OCI-LY1 (cell line): Measurements from ENCODE around the gene ANKS1A.

Experiments used
- H2AFZ ChIP-seq: fragments of 200-600 bp; sonication (generic), shearing (Covaris generic); 2 replicates; pipeline ENCODE4 v1.6.0; 2014; ENCODE audit warnings: antibody characterized with exemption, mild to moderate bottlenecking, low read length
- H3F3A ChIP-seq: fragments of 200-600 bp; sonication (generic), shearing (Covaris generic); 2 replicates; pipeline ENCODE4 v1.6.0; 2014; ENCODE audit warnings: mild to moderate bottlenecking, antibody characterized with exemption, low read length, moderate library complexity; ENCODE audit not compliant: insufficient read depth
- H3K27ac ChIP-seq: fragments of 200-600 bp; sonication (generic); 2 replicates; pipeline ENCODE4 v1.5.1; 2014; ENCODE audit warnings: low read length, mixed run types, mild to moderate bottlenecking, low read depth; ENCODE audit not compliant: poor library complexity, severe bottlenecking
- H3K27me3 ChIP-seq: fragments of 200-600 bp; sonication (generic); 2 replicates; pipeline ENCODE4 v1.6.0; 2014; ENCODE audit warnings: antibody characterized with exemption, mild to moderate bottlenecking, low read length, moderate library complexity; ENCODE audit not compliant: insufficient read depth
- H3K36me3 ChIP-seq: fragments of 200-600 bp; sonication (generic); 2 replicates; pipeline ENCODE4 v1.6.1; 2014; ENCODE audit warnings: mild to moderate bottlenecking, antibody characterized with exemption, low read length, moderate library complexity, mixed read lengths; ENCODE audit not compliant: insufficient read depth
- H3K4me1 ChIP-seq: fragments of 200-600 bp; sonication (generic); 2 replicates; pipeline ENCODE4 v1.5.1; 2014; ENCODE audit warnings: mild to moderate bottlenecking, low read length, moderate library complexity; ENCODE audit not compliant: insufficient read depth, severe bottlenecking
- H3K4me2 ChIP-seq: fragments of 200-600 bp; sonication (generic), shearing (Covaris generic); 2 replicates; pipeline ENCODE4 v1.6.1; 2014; ENCODE audit warnings: low read length
- H3K4me3 ChIP-seq: fragments of 200-600 bp; sonication (generic); 2 replicates; pipeline ENCODE4 v1.5.1; 2014; ENCODE audit warnings: low read length, low read depth, mild to moderate bottlenecking, mixed read lengths; ENCODE audit not compliant: poor library complexity, severe bottlenecking
- H3K79me2 ChIP-seq: fragments of 200-600 bp; shearing (Covaris generic); 2 replicates; pipeline ENCODE4 v1.6.1; 2016; ENCODE audit warnings: mixed run types, low read length, mixed read lengths; ENCODE audit not compliant: insufficient read depth
- H3K9ac ChIP-seq: fragments of 200-600 bp; sonication (generic), shearing (Covaris generic); 2 replicates; pipeline ENCODE4 v1.6.1; 2014; ENCODE audit warnings: mild to moderate bottlenecking, low read length, mixed read lengths
- H3K9me2 ChIP-seq: fragments of 200-600 bp; sonication (generic), shearing (Covaris generic); 2 replicates; pipeline ENCODE4 v1.6.1; 2014; ENCODE audit warnings: low read depth, mild to moderate bottlenecking, low read length, mixed read lengths
- H3K9me3 ChIP-seq: fragments of 200-600 bp; shearing (Covaris generic); 2 replicates; pipeline ENCODE4 v1.6.1; 2014; ENCODE audit warnings: low read length, mixed read lengths
- H4K20me1 ChIP-seq: fragments of 200-600 bp; sonication (generic), shearing (Covaris generic); 2 replicates; pipeline ENCODE4 v1.6.0; 2016; ENCODE audit warnings: mild to moderate bottlenecking, low read length; ENCODE audit not compliant: insufficient read depth
- CTCF ChIP-seq: fragments of 200-600 bp; sonication (generic), shearing (Covaris generic); IDR thresholded peaks from 2 replicates; pipeline ENCODE4 v1.5.1; 2017; ENCODE audit warnings: mild to moderate bottlenecking, antibody characterized with exemption, low read length, moderate library complexity, mixed read lengths
- EZH2 ChIP-seq: fragments of 200-600 bp; sonication (generic), shearing (Covaris generic); IDR thresholded peaks from 2 replicates; pipeline ENCODE4 v1.8.0; 2017; ENCODE audit warnings: borderline replicate concordance, mixed run types, mild to moderate bottlenecking, antibody characterized with exemption, low read length, moderate library complexity, mixed read lengths

Gene ANKS1A

GRCh38 chr6:35046103-35046502 lies 157.0 kb downstream of the ANKS1A start:
- Histone ChIP-seq H3K27me3 (no peaks in the 10 kb centered on the region), H3K27ac (no peak overlapping the region), H3K79me2 (no peaks in the 10 kb centered on the region), H3F3A (no peaks in the 10 kb centered on the region), H4K20me1 (no peaks in the 10 kb centered on the region), H3K9me3 (no peaks in the 10 kb centered on the region), H3K9ac (no peak overlapping the region), H3K4me2 (no peak overlapping the region), H3K4me1 (no peaks in the 10 kb centered on the region), H3K9me2 (no peaks in the 10 kb centered on the region), H3K36me3 (no peaks in the 10 kb centered on the region), H2AFZ (no peak overlapping the region), H3K4me3 (no peak overlapping the region)
- TF ChIP-seq CTCF (no peak), EZH2 (no peak)

- Histone ChIP-seq H3K27ac (no peak overlapping the region), H3K4me1 (no peaks in the 10 kb centered on the region), H3K79me2 (no peaks in the 10 kb centered on the region), H3K27me3 (no peaks in the 10 kb centered on the region), H3K9me2 (no peaks in the 10 kb centered on the region), H4K20me1 (no peaks in the 10 kb centered on the region), H3K9me3 (no peaks in the 10 kb centered on the region), H2AFZ (no peak overlapping the region), H3K4me2 (no peak overlapping the region), H3K36me3 (no peaks in the 10 kb centered on the region), H3F3A (no peaks in the 10 kb centered on the region), H3K9ac (no peak overlapping the region), H3K4me3 (no peak overlapping the region)
- TF ChIP-seq CTCF: no peak
Observed at GRCh38 chr6:35046862-35047261, 157.8 kb downstream of the ANKS1A start.

- Histone ChIP-seq H3K4me3 (no peak overlapping the region), H3K9me3 (no peaks in the 10 kb centered on the region), H3K27ac (no peak overlapping the region), H3K79me2 (no peaks in the 10 kb centered on the region), H3K9ac (no peak overlapping the region), H3K27me3 (no peaks in the 10 kb centered on the region), H4K20me1 (no peaks in the 10 kb centered on the region), H3K4me2 (no peak overlapping the region), H3K4me1 (no peaks in the 10 kb centered on the region), H3F3A (no peaks in the 10 kb centered on the region), H3K9me2 (no peaks in the 10 kb centered on the region), H2AFZ (no peak overlapping the region), H3K36me3 (no peaks in the 10 kb centered on the region)
- TF ChIP-seq EZH2 (no peak), CTCF (no peak)
Observed at GRCh38 chr6:35047265-35048011, 158.4 kb downstream of the ANKS1A start.
